ENCODE measurements around the gene AMFR.
"Not testable (repeated sequence)": the region's sequence is repeated elsewhere in the genome, so short reads cannot be mapped to it uniquely, and the experiment has no call there.

AMFR gene

GRCh38 chr16:56384074-56384721, 41.1 kb downstream of the AMFR start:
- TF ChIP-seq, protein P1, sequence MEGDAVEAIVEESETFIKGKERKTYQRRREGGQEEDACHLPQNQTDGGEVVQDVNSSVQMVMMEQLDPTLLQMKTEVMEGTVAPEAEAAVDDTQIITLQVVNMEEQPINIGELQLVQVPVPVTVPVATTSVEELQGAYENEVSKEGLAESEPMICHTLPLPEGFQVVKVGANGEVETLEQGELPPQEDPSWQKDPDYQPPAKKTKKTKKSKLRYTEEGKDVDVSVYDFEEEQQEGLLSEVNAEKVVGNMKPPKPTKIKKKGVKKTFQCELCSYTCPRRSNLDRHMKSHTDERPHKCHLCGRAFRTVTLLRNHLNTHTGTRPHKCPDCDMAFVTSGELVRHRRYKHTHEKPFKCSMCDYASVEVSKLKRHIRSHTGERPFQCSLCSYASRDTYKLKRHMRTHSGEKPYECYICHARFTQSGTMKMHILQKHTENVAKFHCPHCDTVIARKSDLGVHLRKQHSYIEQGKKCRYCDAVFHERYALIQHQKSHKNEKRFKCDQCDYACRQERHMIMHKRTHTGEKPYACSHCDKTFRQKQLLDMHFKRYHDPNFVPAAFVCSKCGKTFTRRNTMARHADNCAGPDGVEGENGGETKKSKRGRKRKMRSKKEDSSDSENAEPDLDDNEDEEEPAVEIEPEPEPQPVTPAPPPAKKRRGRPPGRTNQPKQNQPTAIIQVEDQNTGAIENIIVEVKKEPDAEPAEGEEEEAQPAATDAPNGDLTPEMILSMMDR (conservative IDR thresholded peaks at IDR 0.05; ENCODE audit: control insufficient read depth, insufficient read depth, low read depth, low read length), result no peak
- DNase-seq (ENCODE audit: low read depth), result no peak
- no peak overlapping the region for H3K4me3 ChIP-seq (ENCODE audit: control insufficient read depth, low read depth, low read length)

GRCh38 chr16:56382901-56383355, 42.4 kb downstream of the AMFR start:
- H3K4me3 ChIP-seq (ENCODE audit: control insufficient read depth, low read depth, low read length), result no peak overlapping the region
- TF ChIP-seq, protein P1 (conservative IDR thresholded peaks at IDR 0.05; ENCODE audit: control insufficient read depth, insufficient read depth, low read depth, low read length), result no peak
- peak; percentile 64 for DNase-seq (ENCODE audit: low read depth)

GRCh38 chr16:56382459-56382858, 42.9 kb downstream of the AMFR start:
- DNase-seq (ENCODE audit: low read depth), result peak; percentile 41
- TF ChIP-seq, protein P1 (conservative IDR thresholded peaks at IDR 0.05; ENCODE audit: control insufficient read depth, insufficient read depth, low read depth, low read length), result no peak
- no peak overlapping the region for H3K4me3 ChIP-seq (ENCODE audit: control insufficient read depth, low read depth, low read length)

- not testable (repeated sequence) for H3K4me3 ChIP-seq (ENCODE audit: control insufficient read depth, low read depth, low read length); DNase-seq (ENCODE audit: low read depth)
These were observed 44.4 kb downstream of the AMFR start for GRCh38 chr16:56380778-56381485.

GRCh38 chr16:56379044-56379443, 46.3 kb downstream of the AMFR start:
- DNase-seq (ENCODE audit: low read depth); H3K4me3 ChIP-seq (ENCODE audit: control insufficient read depth, low read depth, low read length): not testable (repeated sequence)

DNA sequence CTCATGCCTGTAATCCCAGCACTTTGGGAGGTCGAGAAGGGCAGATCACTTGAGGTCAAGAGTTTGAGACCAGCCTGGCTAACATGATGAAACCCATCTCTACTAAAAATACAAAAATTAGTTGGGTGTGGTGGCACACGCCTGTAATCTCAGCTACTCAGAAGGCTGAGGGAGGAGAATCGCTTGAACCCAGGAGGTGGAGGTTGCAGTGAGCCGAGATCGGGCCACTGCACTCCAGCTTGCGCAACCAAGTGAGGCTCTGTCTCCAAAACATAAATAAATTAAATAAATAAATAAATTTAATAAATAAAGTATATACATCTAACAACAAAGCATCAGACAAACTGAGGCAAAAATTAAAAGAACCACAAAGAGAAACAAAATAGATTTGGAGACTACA, 49.6 kb downstream of the AMFR start:
- H3K4me3 ChIP-seq (ENCODE audit: control insufficient read depth, low read depth, low read length); DNase-seq (ENCODE audit: low read depth): not testable (repeated sequence)

DNA sequence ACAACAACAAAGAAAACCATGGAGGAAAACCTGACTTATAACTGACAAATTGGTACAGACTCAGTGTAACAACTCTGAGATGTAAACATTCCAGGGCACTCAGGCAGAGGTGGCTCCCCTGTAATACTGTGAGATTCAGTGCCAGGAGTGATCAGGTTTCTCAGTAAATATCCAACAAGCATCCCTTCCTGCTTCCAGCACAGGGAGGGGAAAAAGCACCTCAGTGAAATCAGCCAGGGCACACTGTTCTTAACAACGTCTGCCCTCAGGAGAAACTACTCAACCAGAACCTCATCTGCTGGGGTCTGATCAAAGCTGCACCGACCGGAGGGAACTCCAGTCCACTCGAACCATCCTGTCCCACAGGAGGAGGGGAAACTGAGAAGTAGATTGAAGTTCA, 52.3 kb downstream of the AMFR start:
- TF ChIP-seq, protein P1 (conservative IDR thresholded peaks at IDR 0.05; ENCODE audit: control insufficient read depth, insufficient read depth, low read depth, low read length), result no peak
- no peak overlapping the region for H3K4me3 ChIP-seq (ENCODE audit: control insufficient read depth, low read depth, low read length)
- no peak for DNase-seq (ENCODE audit: low read depth)

GRCh38 chr16:56372013-56372634, 53.2 kb downstream of the AMFR start:
- TF ChIP-seq, protein P1 (conservative IDR thresholded peaks at IDR 0.05; ENCODE audit: control insufficient read depth, insufficient read depth, low read depth, low read length), result no peak
- no peak for DNase-seq (ENCODE audit: low read depth)

More at GRCh38 chr16:56372013-56372634, 53.2 kb downstream of the AMFR start:
- H3K4me3 ChIP-seq (ENCODE audit: control insufficient read depth, low read depth, low read length), result no peak overlapping the region

All from fibroblast of mammary gland (primary cell).